Effector CD8-positive, alpha-beta T cell (primary cell): ENCODE data around the gene HDX.
"Not testable (repeated sequence)": the region's sequence is repeated elsewhere in the genome, so short reads cannot be mapped to it uniquely, and the experiment has no call there.

ENCODE experiments used
- DNase-seq: peaks from one replicate; lab custom pipeline; 2025; lab: John Stamatoyannopoulos, UW

Gene HDX

GRCh38 chrX:84339507-84340364 lies 162.5 kb downstream of the HDX start:
- DNase-seq, result no peak

GRCh38 chrX:84336646-84337045 lies 165.6 kb downstream of the HDX start:
- no peak for DNase-seq

- DNase-seq, result no peak
Observed at GRCh38 chrX:84335121-84335520, 167.1 kb downstream of the HDX start.

- DNase-seq, result no peak
Observed at GRCh38 chrX:84322083-84322827, 180.0 kb downstream of the HDX start.

DNA sequence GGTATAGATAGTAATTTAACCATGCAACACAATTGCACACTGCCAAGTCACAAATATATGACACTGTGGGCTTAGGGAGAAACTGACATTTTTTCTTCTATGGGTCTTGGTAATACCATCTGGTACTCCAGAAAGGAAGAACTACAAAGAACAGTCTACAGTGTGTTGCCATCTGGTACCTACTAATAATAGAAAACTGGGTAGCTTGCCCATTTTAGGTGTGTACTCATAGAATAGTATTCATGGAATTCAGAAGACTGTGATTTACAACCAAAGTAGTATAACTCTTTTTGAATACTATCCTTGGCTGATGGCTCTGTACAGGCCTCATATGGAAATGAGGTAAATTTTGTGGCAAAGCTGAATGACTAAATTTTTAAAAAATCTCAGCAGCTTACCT lies 181.6 kb downstream of the HDX start:
- no peak for DNase-seq

DNA sequence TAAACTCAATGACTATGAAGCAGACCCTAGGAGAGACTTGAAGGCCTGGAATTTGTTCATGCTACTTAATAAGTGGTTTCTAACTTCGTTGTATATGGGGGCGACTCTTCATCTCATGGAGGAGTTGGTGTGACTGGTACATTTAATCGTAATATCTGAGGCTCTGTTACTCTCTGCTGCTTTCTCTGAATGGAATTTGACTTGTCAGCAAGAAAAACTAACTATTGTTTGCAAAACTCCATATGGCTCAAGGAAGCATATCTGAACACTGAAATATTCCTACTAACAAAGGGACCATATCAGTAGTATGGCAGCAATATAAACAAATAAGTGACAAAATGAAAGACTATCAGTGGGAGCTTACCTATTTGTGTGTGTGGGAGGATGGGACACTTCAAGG lies 182.2 kb downstream of the HDX start:
- DNase-seq, result no peak

DNA sequence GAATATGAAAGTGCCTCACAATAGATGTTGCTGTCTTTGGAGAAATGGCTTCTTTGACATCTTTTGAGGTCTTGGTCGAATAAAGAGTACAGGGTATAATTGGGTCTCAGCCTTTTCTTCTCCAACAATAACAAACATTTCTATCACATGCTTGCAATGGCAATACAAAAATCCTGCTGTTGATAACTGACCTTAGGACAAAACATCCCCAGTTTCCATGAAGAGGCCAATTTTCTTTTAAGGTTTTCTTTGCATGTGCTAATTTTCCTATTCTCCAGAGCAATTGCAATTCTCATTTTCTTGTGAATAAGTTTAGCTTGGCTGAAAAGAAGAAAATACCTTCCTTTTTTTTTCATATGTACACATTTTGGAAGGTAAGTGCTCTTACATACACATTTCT lies 183.6 kb downstream of the HDX start:
- no peak for DNase-seq

DNA sequence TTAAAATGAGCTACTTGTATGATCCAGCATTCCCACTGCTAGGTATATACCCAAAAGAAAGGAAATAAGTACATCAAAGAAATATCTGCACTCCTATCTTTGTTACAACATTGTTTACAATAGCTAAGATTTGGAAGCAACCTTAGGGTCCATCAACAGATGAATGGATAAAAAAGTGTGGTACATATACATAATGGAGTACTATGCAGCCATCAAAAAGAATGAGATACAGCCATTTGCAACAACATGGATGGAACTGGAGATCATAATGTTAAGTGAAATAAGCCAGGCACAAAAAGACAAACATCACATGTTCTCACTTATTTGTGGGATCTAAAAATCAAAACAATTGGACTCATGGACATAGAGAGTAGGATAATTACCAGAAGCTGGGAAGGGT lies 186.3 kb downstream of the HDX start:
- DNase-seq, result not testable (repeated sequence)
